Neural cell (in vitro differentiated cells): Measurements from ENCODE around the gene FGD5. TPM values are rescaled to one million over a fixed set of nuclear protein-coding genes. Genes with fewer than 3 reads are reported as not detected.

Experiments used
- H2AFZ ChIP-seq: fragments of 200-600, 300-800 bp; sonication (generic), shearing (Covaris generic); 2 replicates; pipeline ENCODE4 v1.6.0; 2014; ENCODE audit warnings: low read depth, mild to moderate bottlenecking, antibody characterized with exemption, low read length, moderate library complexity
- H3F3A ChIP-seq: fragments of 200-600 bp; shearing (Covaris generic); 2 replicates; pipeline ENCODE4 v1.6.1; 2016; ENCODE audit warnings: mild to moderate bottlenecking, moderate library complexity, mixed read lengths, antibody characterized with exemption, low read length; ENCODE audit not compliant: insufficient read depth, poor library complexity, severe bottlenecking
- H3K27ac ChIP-seq: fragments of 200-600, 300-800 bp; sonication (generic), shearing (Covaris generic); 2 replicates; pipeline ENCODE4 v1.5.1; 2014; ENCODE audit warnings: mild to moderate bottlenecking, low read length, moderate library complexity
- H3K27me3 ChIP-seq: fragments of 300-800, 200-600 bp; sonication (generic), shearing (Covaris generic); 2 replicates; pipeline ENCODE4 v1.6.0; 2014; ENCODE audit warnings: mild to moderate bottlenecking, low read depth, low read length, moderate library complexity; ENCODE audit not compliant: insufficient read depth
- H3K36me3 ChIP-seq: fragments of 300-800, 200-600 bp; sonication (generic), shearing (Covaris generic); 2 replicates; pipeline ENCODE4 v1.5.1; 2014; ENCODE audit warnings: mild to moderate bottlenecking, antibody characterized with exemption, low read length, moderate library complexity; ENCODE audit not compliant: insufficient read depth
- H3K4me2 ChIP-seq: fragments of 300-800, 200-600 bp; sonication (generic), shearing (Covaris generic); 2 replicates; pipeline ENCODE4 v1.6.0; 2014; ENCODE audit warnings: mild to moderate bottlenecking, low read length
- H3K4me3 ChIP-seq: fragments of 300-800, 200-600 bp; sonication (generic), shearing (Covaris generic); 2 replicates; pipeline ENCODE4 v1.5.1; 2014; ENCODE audit warnings: mild to moderate bottlenecking, low read length, moderate library complexity
- H3K79me2 ChIP-seq: fragments of 200-600 bp; shearing (Covaris generic); replicated peaks from 2 replicates; pipeline ENCODE4 v1.6.0; 2014; ENCODE audit warnings: mild to moderate bottlenecking, low read length, moderate library complexity; ENCODE audit not compliant: insufficient read depth
- H3K9ac ChIP-seq: fragments of 300-800, 200-600 bp; sonication (generic), shearing (Covaris generic); 2 replicates; pipeline ENCODE4 v1.6.1; 2016; ENCODE audit warnings: mild to moderate bottlenecking, low read length, mixed read lengths
- H3K9me2 ChIP-seq: fragments of 200-600 bp; shearing (Covaris generic); 2 replicates; pipeline ENCODE4 v1.6.1; 2016; ENCODE audit warnings: mild to moderate bottlenecking, low read length, mixed read lengths; ENCODE audit not compliant: insufficient read depth
- H3K9me3 ChIP-seq: fragments of 200-600, 300-800 bp; sonication (generic), shearing (Covaris generic); 2 replicates; pipeline ENCODE4 v1.6.1; 2016; ENCODE audit warnings: mild to moderate bottlenecking, mixed run types, low read length, moderate library complexity, mixed read lengths
- H4K20me1 ChIP-seq: fragments of 200-600 bp; shearing (Covaris generic); 2 replicates; pipeline ENCODE4 v1.6.1; 2016; ENCODE audit warnings: mild to moderate bottlenecking, mixed run types; ENCODE audit not compliant: insufficient read depth
- EP300 ChIP-seq: fragments of 450-650 bp; conservative IDR thresholded peaks from 2 replicates; pipeline ENCODE4 v1.6.1; 2014; ENCODE audit warnings: antibody characterized with exemption, mild to moderate bottlenecking, moderate library complexity; ENCODE audit not compliant: poor library complexity, severe bottlenecking
- EZH2 ChIP-seq: fragments of 200-600, 300-800 bp; shearing (Covaris generic), sonication (generic); IDR thresholded peaks from 2 replicates; pipeline ENCODE4 v1.6.1; 2014; ENCODE audit warnings: antibody characterized with exemption, low read length, borderline replicate concordance, mild to moderate bottlenecking; ENCODE audit not compliant: insufficient read depth, poor library complexity, severe bottlenecking
- MXI1 ChIP-seq: fragments of 450-650 bp; conservative IDR thresholded peaks from 2 replicates; pipeline ENCODE4 v1.6.1; 2014; ENCODE audit warnings: antibody characterized with exemption, mild to moderate bottlenecking; ENCODE audit not compliant: poor library complexity, severe bottlenecking
- POLR2AphosphoS5 ChIP-seq: IDR thresholded peaks from 2 replicates; pipeline ENCODE4 v1.6.1; 2012
- RAD21 ChIP-seq: fragments of 450-650 bp; conservative IDR thresholded peaks from 2 replicates; pipeline ENCODE4 v1.6.1; 2014; ENCODE audit warnings: antibody characterized with exemption, mild to moderate bottlenecking, moderate library complexity
- SMC3 ChIP-seq: fragments of 450-650 bp; conservative IDR thresholded peaks from 2 replicates; pipeline ENCODE4 v1.6.1; 2014; ENCODE audit warnings: antibody characterized with exemption, mild to moderate bottlenecking, moderate library complexity; ENCODE audit not compliant: poor library complexity
- TAF1 ChIP-seq: IDR thresholded peaks from 2 replicates; pipeline ENCODE4 v1.6.1; 2012; ENCODE audit warnings: low read depth
- polyA plus RNA-seq: library from polyadenylated mRNA; depleted of rRNA; stranded (reverse); fragments of >200 nt; gene quantifications from 2 replicates; pipeline ENCODE4 v1.2.3, GENCODE V29; 2014
- TF ChIP-seq, protein P1 (sequence below): fragments of 450-650 bp; IDR thresholded peaks from 2 replicates; pipeline ENCODE4 v1.5.1; 2014; ENCODE audit warnings: antibody characterized with exemption, mild to moderate bottlenecking, moderate library complexity; ENCODE audit not compliant: poor library complexity, severe bottlenecking
- TF ChIP-seq, protein P2 (sequence below): IDR thresholded peaks from 2 replicates; pipeline ENCODE4 v1.6.1; 2012; ENCODE audit warnings: borderline replicate concordance

FGD5 gene
- polyA plus RNA-seq, 1 donor from 2014 or later: not detected

DNA sequence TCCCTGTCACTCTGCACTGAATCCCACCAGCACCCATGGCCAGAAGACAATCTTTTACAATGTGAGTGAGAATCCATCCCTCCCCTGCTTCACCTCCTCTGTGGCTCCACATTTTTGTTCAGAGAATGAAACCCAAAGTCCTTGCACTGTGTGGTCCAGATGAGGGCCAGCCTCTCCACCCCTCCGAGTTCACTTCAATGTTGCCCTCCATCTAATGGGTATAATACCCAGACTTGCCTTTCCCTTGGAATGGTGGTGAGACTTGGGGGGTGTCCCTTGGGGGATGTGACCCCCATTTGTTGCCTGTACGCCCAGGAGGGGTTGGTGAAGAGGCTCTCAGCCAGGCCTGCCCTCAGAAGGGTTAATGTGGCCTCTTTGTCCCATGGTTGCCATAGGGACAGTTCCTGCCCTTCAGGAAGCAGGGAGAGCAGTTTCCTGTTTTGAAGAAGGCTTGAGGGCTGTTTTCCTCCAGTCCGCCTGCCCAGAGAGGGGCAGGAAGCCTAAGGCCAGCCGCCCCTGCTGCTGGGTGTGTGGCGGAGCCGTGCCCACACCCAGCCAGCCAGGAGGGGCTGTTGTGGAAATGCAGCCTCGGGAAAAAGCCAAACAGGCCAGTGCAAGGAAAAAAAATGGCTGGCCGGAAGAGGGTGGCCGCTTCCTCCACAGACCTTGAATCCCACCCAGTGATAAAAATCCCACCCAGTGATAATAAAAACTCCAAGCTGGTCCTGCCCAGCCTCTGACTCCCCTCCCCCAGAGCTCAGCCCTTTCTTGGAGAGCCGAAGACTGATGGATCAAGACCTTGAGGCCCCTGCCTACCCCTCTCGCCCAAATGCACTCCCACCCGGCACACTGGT lies 14.6 kb upstream of the FGD5 start:
- H3K27ac ChIP-seq: no peak overlapping the region
- no peaks in the 10 kb centered on the region for H3K79me2 ChIP-seq
- peaks cover 8% of the 10 kb centered on the region for H3K9me3 ChIP-seq
- H3F3A ChIP-seq: no peaks in the 10 kb centered on the region
- no peak overlapping the region for H3K4me3 ChIP-seq
- no peaks in the 10 kb centered on the region for H3K36me3 ChIP-seq
- no peak overlapping the region for H3K4me2 ChIP-seq
- H4K20me1 ChIP-seq: no peaks in the 10 kb centered on the region
- no peaks in the 10 kb centered on the region for H3K9me2 ChIP-seq
- H2AFZ ChIP-seq: no peak overlapping the region
- no peak overlapping the region for H3K9ac ChIP-seq
- TF ChIP-seq, protein P1, sequence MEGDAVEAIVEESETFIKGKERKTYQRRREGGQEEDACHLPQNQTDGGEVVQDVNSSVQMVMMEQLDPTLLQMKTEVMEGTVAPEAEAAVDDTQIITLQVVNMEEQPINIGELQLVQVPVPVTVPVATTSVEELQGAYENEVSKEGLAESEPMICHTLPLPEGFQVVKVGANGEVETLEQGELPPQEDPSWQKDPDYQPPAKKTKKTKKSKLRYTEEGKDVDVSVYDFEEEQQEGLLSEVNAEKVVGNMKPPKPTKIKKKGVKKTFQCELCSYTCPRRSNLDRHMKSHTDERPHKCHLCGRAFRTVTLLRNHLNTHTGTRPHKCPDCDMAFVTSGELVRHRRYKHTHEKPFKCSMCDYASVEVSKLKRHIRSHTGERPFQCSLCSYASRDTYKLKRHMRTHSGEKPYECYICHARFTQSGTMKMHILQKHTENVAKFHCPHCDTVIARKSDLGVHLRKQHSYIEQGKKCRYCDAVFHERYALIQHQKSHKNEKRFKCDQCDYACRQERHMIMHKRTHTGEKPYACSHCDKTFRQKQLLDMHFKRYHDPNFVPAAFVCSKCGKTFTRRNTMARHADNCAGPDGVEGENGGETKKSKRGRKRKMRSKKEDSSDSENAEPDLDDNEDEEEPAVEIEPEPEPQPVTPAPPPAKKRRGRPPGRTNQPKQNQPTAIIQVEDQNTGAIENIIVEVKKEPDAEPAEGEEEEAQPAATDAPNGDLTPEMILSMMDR: no peak
- TF ChIP-seq EZH2 (no peak), RAD21 (no peak), POLR2AphosphoS5 (no peak), TAF1 (no peak), EP300 (no peak), MXI1 (no peak), SMC3 (no peak)
- TF ChIP-seq, protein P2, sequence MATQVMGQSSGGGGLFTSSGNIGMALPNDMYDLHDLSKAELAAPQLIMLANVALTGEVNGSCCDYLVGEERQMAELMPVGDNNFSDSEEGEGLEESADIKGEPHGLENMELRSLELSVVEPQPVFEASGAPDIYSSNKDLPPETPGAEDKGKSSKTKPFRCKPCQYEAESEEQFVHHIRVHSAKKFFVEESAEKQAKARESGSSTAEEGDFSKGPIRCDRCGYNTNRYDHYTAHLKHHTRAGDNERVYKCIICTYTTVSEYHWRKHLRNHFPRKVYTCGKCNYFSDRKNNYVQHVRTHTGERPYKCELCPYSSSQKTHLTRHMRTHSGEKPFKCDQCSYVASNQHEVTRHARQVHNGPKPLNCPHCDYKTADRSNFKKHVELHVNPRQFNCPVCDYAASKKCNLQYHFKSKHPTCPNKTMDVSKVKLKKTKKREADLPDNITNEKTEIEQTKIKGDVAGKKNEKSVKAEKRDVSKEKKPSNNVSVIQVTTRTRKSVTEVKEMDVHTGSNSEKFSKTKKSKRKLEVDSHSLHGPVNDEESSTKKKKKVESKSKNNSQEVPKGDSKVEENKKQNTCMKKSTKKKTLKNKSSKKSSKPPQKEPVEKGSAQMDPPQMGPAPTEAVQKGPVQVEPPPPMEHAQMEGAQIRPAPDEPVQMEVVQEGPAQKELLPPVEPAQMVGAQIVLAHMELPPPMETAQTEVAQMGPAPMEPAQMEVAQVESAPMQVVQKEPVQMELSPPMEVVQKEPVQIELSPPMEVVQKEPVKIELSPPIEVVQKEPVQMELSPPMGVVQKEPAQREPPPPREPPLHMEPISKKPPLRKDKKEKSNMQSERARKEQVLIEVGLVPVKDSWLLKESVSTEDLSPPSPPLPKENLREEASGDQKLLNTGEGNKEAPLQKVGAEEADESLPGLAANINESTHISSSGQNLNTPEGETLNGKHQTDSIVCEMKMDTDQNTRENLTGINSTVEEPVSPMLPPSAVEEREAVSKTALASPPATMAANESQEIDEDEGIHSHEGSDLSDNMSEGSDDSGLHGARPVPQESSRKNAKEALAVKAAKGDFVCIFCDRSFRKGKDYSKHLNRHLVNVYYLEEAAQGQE: no peak
- H3K27me3 ChIP-seq: peaks cover 6% of the 10 kb centered on the region

DNA sequence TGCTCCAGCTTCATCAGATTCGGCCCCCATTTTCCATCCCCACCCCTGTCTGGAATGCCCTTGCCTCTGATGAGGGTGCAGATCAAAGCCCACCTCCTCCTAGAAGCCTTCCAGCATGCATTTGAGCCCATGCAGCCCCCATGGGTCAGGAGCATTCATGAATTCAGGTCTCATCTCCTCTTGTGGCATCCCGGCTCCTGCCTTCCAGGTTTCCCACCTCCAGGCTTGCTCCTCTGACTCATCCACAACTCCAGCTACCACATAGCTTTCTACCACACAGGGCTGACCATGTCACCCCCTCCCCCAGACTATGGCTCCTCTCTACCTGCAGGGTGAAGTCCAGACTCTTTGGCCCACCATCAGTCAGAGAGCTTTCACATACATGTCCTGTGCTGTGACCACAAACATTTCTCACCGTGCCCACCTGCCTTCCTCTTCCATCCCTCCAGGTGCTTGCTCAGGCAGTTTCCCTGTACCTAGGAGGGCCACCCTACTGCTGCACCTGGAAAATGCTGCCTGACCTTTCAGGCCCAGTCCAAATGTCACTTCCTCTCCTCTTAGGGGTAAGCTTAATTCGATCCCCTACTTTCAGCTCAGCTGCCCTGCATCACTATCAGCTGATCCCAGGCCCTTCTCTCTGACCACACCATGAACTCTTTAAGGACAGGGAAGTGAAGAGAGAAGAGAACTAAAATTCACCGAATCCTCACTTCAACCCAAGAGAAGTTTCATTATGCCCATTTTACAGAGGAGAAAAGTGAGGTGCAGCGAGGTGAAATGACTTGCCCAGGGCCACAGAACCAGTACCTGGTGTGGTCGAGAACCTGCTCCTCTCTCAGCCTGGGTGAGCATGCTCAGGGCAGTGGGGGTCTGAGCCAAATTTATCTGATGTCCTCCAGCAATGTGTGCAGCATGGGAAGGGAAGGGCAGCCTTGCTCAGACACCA lies 13.7 kb upstream of the FGD5 start:
- Histone ChIP-seq H3K9me3 (no peaks in the 10 kb centered on the region), H3K79me2 (no peaks in the 10 kb centered on the region), H3K9me2 (no peaks in the 10 kb centered on the region), H4K20me1 (no peaks in the 10 kb centered on the region), H3K27me3 (peaks cover 15% of the 10 kb centered on the region), H2AFZ (no peak overlapping the region), H3K4me3 (no peak overlapping the region), H3F3A (no peaks in the 10 kb centered on the region), H3K4me2 (no peak overlapping the region), H3K9ac (no peak overlapping the region), H3K36me3 (no peaks in the 10 kb centered on the region), H3K27ac (no peak overlapping the region)
- TF ChIP-seq, protein P2: no peak
- TF ChIP-seq TAF1 (no peak), POLR2AphosphoS5 (no peak), EZH2 (no peak), SMC3 (no peak), MXI1 (no peak), EP300 (no peak), RAD21 (no peak)
- TF ChIP-seq, protein P1: no peak
